ENCODE results near the gene TLE4. TPM values are rescaled to one million over a fixed set of nuclear protein-coding genes. Genes with fewer than 3 reads are reported as not detected.

Gene TLE4
- total and polyA plus RNA-seq, 10 of the 15 experiments (the other 5 are each of a cell fraction or from before 2014, with no cell fraction given): 5.3 to 53.3 (median 23.3) TPM

GRCh38 chr9:79571309-79572031 is at the start of gene TLE4 (continued):
- TF ChIP-seq, protein P1, sequence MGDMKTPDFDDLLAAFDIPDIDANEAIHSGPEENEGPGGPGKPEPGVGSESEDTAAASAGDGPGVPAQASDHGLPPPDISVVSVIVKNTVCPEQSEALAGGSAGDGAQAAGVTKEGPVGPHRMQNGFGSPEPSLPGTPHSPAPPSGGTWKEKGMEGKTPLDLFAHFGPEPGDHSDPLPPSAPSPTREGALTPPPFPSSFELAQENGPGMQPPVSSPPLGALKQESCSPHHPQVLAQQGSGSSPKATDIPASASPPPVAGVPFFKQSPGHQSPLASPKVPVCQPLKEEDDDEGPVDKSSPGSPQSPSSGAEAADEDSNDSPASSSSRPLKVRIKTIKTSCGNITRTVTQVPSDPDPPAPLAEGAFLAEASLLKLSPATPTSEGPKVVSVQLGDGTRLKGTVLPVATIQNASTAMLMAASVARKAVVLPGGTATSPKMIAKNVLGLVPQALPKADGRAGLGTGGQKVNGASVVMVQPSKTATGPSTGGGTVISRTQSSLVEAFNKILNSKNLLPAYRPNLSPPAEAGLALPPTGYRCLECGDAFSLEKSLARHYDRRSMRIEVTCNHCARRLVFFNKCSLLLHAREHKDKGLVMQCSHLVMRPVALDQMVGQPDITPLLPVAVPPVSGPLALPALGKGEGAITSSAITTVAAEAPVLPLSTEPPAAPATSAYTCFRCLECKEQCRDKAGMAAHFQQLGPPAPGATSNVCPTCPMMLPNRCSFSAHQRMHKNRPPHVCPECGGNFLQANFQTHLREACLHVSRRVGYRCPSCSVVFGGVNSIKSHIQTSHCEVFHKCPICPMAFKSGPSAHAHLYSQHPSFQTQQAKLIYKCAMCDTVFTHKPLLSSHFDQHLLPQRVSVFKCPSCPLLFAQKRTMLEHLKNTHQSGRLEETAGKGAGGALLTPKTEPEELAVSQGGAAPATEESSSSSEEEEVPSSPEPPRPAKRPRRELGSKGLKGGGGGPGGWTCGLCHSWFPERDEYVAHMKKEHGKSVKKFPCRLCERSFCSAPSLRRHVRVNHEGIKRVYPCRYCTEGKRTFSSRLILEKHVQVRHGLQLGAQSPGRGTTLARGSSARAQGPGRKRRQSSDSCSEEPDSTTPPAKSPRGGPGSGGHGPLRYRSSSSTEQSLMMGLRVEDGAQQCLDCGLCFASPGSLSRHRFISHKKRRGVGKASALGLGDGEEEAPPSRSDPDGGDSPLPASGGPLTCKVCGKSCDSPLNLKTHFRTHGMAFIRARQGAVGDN (IDR thresholded peaks at IDR 0.05): no peak
- TF ChIP-seq HDGF (IDR thresholded peaks at IDR 0.05) (peak; percentile 63; the same call in 1 of the 2 replicates), NR2F1 (conservative IDR thresholded peaks at IDR 0.05) (no peak), ZNF207 (IDR thresholded peaks at IDR 0.05; ENCODE audit: borderline replicate concordance) (no peak; the same call in 1 of the 2 replicates), SMARCA5 (IDR thresholded peaks at IDR 0.05) (no peak), GATAD2B (conservative IDR thresholded peaks at IDR 0.05; ENCODE audit: low read depth) (no peak), TCF12 (IDR thresholded peaks at IDR 0.05; ENCODE audit: low read depth, low read length) (no peak), NR2C2 (IDR thresholded peaks at IDR 0.05; ENCODE audit: borderline replicate concordance, control insufficient read depth, insufficient read length, low read depth) (no peak), POU2F2 (IDR thresholded peaks at IDR 0.05; ENCODE audit: borderline replicate concordance, low read depth, low read length) (peak; percentile 95), TBL1XR1 (IDR thresholded peaks at IDR 0.05; ENCODE audit: low read depth, low read length) (no peak; the same call in none of the 2 replicates), RAD51 (IDR thresholded peaks at IDR 0.05) (peak; percentile 76)
- TF ChIP-seq, protein P2, sequence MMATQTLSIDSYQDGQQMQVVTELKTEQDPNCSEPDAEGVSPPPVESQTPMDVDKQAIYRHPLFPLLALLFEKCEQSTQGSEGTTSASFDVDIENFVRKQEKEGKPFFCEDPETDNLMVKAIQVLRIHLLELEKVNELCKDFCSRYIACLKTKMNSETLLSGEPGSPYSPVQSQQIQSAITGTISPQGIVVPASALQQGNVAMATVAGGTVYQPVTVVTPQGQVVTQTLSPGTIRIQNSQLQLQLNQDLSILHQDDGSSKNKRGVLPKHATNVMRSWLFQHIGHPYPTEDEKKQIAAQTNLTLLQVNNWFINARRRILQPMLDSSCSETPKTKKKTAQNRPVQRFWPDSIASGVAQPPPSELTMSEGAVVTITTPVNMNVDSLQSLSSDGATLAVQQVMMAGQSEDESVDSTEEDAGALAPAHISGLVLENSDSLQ (IDR thresholded peaks at IDR 0.05): peak; percentile 99
- TF ChIP-seq, protein P3, sequence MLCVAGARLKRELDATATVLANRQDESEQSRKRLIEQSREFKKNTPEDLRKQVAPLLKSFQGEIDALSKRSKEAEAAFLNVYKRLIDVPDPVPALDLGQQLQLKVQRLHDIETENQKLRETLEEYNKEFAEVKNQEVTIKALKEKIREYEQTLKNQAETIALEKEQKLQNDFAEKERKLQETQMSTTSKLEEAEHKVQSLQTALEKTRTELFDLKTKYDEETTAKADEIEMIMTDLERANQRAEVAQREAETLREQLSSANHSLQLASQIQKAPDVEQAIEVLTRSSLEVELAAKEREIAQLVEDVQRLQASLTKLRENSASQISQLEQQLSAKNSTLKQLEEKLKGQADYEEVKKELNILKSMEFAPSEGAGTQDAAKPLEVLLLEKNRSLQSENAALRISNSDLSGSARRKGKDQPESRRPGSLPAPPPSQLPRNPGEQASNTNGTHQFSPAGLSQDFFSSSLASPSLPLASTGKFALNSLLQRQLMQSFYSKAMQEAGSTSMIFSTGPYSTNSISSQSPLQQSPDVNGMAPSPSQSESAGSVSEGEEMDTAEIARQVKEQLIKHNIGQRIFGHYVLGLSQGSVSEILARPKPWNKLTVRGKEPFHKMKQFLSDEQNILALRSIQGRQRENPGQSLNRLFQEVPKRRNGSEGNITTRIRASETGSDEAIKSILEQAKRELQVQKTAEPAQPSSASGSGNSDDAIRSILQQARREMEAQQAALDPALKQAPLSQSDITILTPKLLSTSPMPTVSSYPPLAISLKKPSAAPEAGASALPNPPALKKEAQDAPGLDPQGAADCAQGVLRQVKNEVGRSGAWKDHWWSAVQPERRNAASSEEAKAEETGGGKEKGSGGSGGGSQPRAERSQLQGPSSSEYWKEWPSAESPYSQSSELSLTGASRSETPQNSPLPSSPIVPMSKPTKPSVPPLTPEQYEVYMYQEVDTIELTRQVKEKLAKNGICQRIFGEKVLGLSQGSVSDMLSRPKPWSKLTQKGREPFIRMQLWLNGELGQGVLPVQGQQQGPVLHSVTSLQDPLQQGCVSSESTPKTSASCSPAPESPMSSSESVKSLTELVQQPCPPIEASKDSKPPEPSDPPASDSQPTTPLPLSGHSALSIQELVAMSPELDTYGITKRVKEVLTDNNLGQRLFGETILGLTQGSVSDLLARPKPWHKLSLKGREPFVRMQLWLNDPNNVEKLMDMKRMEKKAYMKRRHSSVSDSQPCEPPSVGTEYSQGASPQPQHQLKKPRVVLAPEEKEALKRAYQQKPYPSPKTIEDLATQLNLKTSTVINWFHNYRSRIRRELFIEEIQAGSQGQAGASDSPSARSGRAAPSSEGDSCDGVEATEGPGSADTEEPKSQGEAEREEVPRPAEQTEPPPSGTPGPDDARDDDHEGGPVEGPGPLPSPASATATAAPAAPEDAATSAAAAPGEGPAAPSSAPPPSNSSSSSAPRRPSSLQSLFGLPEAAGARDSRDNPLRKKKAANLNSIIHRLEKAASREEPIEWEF (IDR thresholded peaks at IDR 0.05; ENCODE audit: insufficient replicate concordance, low read depth, low read length): no peak
- TF ChIP-seq, protein P4, sequence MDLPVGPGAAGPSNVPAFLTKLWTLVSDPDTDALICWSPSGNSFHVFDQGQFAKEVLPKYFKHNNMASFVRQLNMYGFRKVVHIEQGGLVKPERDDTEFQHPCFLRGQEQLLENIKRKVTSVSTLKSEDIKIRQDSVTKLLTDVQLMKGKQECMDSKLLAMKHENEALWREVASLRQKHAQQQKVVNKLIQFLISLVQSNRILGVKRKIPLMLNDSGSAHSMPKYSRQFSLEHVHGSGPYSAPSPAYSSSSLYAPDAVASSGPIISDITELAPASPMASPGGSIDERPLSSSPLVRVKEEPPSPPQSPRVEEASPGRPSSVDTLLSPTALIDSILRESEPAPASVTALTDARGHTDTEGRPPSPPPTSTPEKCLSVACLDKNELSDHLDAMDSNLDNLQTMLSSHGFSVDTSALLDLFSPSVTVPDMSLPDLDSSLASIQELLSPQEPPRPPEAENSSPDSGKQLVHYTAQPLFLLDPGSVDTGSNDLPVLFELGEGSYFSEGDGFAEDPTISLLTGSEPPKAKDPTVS (IDR thresholded peaks at IDR 0.05; ENCODE audit: low read depth, low read length): 0 out of 2 replicates have a peak, but pooled peaks have one; percentile 22
- TF ChIP-seq, protein P5, sequence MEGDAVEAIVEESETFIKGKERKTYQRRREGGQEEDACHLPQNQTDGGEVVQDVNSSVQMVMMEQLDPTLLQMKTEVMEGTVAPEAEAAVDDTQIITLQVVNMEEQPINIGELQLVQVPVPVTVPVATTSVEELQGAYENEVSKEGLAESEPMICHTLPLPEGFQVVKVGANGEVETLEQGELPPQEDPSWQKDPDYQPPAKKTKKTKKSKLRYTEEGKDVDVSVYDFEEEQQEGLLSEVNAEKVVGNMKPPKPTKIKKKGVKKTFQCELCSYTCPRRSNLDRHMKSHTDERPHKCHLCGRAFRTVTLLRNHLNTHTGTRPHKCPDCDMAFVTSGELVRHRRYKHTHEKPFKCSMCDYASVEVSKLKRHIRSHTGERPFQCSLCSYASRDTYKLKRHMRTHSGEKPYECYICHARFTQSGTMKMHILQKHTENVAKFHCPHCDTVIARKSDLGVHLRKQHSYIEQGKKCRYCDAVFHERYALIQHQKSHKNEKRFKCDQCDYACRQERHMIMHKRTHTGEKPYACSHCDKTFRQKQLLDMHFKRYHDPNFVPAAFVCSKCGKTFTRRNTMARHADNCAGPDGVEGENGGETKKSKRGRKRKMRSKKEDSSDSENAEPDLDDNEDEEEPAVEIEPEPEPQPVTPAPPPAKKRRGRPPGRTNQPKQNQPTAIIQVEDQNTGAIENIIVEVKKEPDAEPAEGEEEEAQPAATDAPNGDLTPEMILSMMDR (IDR thresholded peaks at IDR 0.05 in 2 of 3, conservative IDR thresholded peaks at IDR 0.05 in 1 of 3; ENCODE audit: control insufficient read depth in 2 of 3, extremely low read depth in 1 of 3, insufficient read depth in 1 of 3, low read depth in 3 of 3, low read length in 3 of 3): no peak
